H54 (cell line): Measurements from ENCODE around the gene RYR2.

ENCODE experiments used
- DNase-seq: peaks from one replicate; pipeline ENCODE4 v3.0.0; 2011; ENCODE audit warnings: low spot score, mixed read lengths; ENCODE audit not compliant: insufficient read length
- FAIRE-seq: peaks from 3 replicates; lab custom pipeline; 2011; peaks lifted over from hg19 to GRCh38; lab: Jason Lieb, UNC
- POLR2A ChIP-seq: IDR thresholded peaks from 2 replicates; pipeline ENCODE4 v1.6.1; 2011; ENCODE audit warnings: low read depth, mild to moderate bottlenecking, low read length

RYR2 gene

DNA sequence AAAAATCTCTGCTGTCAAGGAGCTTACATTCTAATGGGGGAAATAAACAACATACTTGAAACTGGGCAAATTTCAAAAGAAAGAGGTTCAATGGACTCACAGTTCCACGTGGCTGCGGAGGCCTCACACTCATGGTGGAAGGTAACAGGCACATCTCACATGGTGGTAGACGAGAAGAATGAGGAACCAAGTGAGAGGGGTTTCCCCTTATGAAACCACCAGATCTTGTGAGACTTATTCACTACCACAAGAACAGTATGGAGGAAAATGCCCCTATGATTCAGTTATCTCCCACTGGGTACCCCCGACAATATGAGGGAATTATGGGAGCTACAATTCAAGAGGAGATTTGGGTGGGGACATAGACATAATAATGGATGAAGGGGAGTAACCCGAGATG, 622.4 kb downstream of the RYR2 start:
- no peak for TF ChIP-seq POLR2A
- FAIRE-seq (no peak), DNase-seq (no peak)

DNA sequence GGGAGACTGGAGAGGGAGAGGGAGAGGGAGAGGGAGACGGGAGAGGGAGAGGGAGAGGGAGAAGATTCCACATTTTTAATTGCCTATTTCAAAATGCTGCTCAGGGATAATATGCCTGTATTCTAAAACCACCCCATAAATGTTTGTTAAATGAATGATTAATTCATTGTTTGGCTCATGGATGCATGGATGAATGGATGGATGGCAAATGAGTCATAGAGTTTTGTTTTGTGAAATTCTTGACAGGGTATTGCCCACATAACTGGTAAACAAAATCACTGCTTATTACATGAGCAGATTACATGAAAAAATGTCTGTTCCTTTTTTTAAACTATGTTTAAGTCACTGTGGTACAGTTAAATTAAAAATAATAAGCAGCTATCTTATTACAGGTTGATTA, 628.3 kb downstream of the RYR2 start:
- FAIRE-seq (no peak), DNase-seq (no peak)
- TF ChIP-seq POLR2A, result no peak

DNA sequence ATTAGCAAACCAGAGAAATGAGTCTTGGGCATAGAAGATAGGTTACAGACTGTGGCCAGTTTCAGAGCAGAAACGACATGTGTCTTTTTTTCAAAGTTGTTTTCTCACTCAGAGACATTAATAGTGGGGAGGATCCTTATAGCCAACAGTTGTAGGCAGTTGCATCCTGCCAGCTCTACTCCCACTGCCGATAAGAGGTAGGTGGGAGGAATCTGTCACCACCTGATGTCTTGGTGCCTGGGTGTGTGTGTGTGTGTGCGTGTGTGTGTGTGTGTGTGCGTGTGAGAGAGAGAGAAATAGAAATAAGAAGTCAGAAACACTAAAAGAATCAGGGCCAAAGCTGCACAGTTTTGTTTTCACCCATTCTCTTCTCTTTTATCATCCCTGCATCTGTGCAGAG, 629.3 kb downstream of the RYR2 start:
- DNase-seq (no peak), FAIRE-seq (no peak)
- no peak for TF ChIP-seq POLR2A

DNA sequence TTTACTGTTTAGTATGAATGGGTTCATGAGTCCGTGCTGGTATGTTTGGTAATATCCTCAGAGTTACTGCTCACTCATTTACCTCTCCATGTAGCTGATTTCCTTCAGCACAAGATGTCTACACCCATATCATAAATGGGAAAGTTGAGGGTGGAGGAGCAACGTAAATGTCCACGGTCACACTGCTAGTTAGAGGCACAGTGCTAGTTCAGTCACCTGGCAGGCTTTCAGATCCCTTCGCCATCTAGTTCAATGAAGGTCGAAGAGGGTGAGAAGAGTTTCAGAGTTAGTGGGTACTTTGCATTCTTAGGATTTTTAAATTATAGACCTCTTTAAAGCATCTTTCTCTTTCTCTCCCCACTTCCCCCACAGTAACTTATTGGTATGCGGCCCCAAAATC, 630.0 kb downstream of the RYR2 start:
- DNase-seq (no peak), FAIRE-seq (no peak)
- TF ChIP-seq POLR2A, result no peak

DNA sequence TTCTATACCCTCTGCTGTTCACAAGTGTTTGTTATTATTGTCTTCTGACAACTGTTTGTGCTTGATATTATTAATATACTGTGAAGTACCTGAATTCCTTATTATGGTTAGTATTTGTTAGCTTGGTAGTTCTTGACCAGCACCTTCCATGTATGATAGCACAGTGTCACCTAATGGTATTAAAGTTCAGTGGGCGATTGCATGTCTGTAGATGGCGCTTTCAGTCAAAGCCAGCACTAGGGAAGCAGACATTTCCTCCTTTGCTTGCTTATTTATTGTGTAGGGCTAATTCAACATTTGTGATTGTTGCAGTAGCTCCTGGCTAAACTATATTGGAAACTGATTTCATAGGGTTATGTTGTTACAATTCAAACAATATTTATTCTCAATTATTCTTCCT, 630.8 kb downstream of the RYR2 start:
- FAIRE-seq, result peak; percentile 15
- TF ChIP-seq POLR2A, result no peak
- DNase-seq, result no peak

DNA sequence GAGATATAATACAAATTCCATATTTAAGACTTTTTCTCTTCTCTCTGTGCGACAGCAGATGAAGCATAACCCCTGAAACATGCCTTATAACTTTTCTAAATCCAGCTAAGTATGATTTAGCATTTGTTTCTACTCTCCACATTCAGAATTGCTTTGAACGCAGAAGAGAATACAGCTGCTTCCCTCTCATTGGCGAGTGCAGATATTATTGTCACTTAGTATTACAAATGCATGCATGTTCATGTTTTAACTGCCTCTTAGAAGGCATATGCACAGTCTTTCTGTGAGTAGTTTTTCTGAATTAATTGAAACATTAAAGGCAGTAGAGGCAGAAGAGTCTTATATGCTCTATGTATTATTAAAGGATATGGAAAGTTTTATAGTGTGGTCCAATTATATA, 631.6 kb downstream of the RYR2 start:
- no peak for FAIRE-seq
- DNase-seq, result no peak

DNA sequence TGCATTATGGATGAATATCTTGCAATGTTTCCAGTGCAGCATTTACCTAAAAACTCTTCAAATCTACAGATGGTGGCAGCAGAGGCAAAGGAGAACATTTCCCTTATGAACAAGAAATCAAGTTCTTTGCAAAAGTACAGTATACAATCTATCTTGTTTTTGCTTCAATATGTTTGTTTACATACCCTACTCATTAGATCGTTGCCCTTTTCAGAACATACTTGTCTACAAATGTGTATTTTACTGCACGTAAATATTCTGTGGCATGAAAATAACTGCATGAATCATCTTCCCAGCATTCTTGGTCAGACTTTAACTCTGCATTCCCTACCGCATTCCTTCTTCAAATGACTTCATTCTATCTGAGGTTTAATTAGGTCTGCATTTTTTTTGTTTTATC, 636.0 kb downstream of the RYR2 start:
- no peak for TF ChIP-seq POLR2A
- FAIRE-seq (peak; percentile 89), DNase-seq (peak; percentile 6)

More for the DNA sequence above, 631.6 kb downstream of the RYR2 start:
- TF ChIP-seq POLR2A, result no peak

DNA sequence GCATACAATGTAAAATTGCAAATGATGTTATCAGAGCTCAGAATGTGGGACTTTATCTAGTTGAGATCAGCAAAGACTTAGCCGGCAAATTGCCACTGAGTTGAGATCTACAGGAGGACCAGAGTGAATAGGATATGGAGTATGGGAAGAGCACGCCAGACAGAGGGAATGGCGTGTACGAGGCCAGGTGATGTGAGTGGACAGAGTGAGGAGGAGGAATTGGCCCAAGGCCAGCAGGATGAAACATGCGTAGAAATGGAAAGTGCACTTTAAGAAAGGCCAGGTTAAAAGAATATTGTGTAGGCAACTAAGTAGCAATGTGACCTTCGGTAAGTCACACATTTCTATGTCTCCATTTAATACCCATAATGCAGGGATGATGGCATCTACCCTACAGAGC, 637.7 kb downstream of the RYR2 start:
- no peak for TF ChIP-seq POLR2A
- DNase-seq (no peak), FAIRE-seq (no peak)

DNA sequence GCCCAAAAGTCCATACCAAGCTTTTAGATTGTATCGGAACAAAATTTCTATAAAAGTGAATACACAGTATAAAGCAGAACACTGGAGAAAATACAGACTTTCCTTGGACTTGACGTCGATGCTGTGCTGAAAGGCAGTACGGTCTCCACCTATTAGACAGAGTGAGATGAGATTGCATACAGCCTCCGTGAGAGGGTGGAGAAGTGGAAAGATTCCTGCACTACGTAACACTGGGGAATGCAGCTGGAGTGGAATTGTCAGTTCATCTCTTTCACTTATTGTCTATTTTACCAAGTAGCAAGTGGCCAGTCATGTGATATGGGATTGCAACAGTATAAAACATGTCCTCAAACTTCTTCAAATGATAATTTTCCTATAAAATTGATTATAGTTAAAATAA, 639.2 kb downstream of the RYR2 start:
- no peak for TF ChIP-seq POLR2A
- DNase-seq (no peak), FAIRE-seq (no peak)

DNA sequence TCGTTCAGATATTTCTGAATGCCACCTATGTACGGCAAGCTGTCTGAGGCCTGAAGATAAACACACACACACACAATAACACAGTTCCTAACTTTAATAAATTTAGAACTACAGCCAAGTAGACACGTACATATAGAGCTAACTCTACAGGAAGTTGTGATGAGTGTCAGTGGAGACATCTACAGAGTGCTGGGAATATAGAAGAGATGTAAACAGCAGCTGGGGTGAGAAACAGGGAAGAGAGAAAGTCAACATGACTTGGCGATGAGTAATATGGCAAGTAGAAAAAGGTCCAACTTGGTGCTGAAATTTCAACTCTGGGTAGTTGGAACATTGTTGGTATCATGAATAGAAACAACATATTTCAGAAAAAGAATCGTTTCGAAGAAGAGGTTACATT, 642.3 kb downstream of the RYR2 start:
- FAIRE-seq (no peak), DNase-seq (peak; percentile 7)
- TF ChIP-seq POLR2A, result no peak

DNA sequence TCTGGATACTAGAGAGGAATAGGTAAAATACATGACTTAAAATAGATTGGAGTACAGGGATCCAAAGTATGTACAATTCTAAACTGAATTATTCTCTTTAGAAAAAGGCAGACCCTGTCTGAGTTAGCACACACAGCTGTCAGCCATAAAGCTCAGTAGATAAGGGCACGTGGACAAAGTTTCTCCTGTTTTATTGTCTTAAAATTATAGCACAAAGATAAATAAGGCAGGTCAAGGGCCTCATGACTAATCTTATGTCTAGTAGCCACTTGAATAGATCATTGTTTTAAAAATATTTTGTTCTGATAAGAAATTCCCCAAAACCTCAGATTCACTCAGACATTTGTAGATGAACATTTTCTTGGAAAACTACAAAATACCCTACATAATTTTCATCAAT, 643.6 kb downstream of the RYR2 start:
- DNase-seq (no peak), FAIRE-seq (no peak)
- TF ChIP-seq POLR2A, result no peak

DNA sequence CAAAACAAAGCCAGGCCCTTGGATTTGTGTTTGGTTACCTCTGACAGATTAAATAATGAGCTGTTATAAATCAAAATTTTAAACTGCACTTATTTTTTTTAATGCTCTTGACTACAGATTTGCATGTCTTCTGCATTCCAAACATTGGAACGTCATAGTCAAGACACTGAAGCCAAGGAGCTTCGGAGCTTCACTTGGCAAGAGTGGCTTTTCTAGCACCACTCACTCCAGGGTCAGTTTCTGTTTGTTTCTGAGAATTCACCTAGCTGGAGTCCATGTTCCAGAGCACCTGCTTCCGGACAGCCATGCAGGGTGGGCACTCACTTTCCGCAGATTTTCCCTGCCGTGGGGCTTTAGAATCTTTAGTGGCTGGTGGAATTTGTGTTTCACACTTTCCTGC, 645.8 kb downstream of the RYR2 start:
- DNase-seq (no peak), FAIRE-seq (no peak)
- TF ChIP-seq POLR2A, result no peak

DNA sequence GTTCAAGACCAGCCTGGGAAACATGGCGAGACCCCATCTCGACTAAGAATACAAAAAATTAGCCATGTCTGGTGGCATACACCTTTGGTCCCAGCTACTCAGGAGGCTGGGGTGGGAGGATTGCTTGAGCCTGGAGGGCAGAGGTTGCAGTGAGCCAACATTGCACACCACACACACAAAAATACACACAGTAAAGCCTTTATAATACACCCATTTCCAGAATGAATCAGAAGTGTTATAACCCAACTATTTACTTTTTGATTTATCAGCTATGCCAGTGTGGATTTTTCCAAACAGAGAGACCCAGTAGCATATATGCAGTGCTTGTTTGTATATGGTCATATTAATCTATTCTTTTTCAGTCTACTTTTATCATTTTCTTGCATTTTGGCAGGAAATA, 648.7 kb downstream of the RYR2 start:
- no peak for TF ChIP-seq POLR2A
- no peak for DNase-seq
- no peak for FAIRE-seq

DNA sequence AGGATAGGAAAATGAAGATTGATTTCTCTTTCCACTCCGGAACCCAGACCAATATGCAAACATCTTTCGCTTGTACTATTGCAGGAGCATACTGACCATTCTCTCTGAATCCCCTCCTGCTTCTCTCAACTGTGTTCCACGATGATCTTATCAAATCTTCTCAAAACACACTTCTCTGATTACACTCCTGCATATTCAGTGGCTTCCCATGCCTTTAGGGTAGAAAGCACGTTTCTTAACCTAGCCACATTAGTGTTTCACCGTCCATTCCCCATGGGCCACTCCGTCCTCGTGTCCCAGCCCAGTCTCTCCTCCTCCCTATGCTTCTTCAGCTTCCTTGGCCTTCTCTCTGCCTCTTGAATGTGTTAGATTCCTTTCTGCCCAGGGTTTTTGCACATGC, 650.3 kb downstream of the RYR2 start:
- DNase-seq (no peak), FAIRE-seq (no peak)
- TF ChIP-seq POLR2A, result no peak

DNA sequence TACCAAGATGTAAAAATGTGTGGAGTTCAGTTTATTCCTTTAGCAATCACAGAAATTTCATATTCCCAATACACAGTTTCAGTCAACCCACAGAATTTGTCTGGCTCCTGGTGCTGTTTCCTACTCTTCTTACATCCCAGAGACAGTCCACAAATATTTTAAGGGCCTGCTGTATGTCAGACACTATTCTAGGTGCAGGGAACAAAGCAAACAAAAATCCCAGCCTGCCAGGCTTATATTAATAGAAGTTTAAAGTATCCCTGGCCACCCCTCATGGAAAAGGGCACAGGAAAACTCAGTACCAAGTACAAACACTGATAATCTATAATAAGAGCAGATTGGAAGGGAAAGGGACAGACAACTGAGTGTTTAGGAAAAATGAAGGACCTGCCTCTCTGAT, 653.9 kb downstream of the RYR2 start:
- FAIRE-seq, result no peak
- DNase-seq, result no peak
- TF ChIP-seq POLR2A, result no peak

DNA sequence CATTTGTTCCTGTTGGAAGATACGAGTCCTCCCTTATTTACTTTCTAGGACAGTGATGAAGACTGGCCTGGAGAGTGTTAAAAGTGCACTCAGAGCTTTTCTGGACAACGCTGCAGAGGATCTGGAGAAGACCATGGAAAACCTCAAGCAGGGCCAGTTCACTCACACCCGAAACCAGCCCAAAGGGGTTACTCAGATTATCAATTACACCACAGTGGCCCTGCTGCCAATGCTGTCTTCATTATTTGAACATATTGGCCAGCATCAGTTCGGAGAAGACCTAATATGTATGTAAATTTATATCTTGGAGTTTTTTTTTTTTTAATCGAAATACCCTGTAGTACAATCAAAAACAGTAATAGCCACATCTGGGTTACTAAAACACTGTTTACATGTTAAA, 658.2 kb downstream of the RYR2 start:
- no peak for TF ChIP-seq POLR2A
- no peak for FAIRE-seq

DNA sequence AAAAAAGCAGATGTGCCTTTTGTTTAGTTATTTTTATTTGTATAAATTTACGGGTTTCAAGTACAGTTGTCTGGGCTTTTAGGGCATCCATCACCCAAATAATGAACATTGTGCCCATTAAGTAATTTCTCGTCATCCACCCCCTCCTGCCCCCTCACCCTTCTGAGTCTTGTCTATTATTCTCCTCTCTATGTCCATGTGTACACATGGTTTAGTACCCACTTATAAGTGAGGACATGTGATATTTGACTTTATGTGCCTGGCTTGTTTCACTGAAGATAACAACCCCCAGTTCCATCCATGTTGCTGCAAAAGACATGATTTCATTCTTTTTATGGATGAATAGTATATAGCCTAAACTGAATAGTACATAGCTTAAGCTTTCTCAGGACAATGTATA, 659.5 kb downstream of the RYR2 start:
- no peak for FAIRE-seq
- no peak for TF ChIP-seq POLR2A
- DNase-seq, result no peak

More for the DNA sequence above, 658.2 kb downstream of the RYR2 start:
- DNase-seq, result no peak
